GM18861 (cell line): ENCODE data around the gene OSR1.
"Not testable (repeated sequence)": the region's sequence is repeated elsewhere in the genome, so short reads cannot be mapped to it uniquely, and the experiment has no call there.

Source experiments
- ATAC-seq: cut with Tn5 transposase; IDR thresholded peaks from one replicate; pipeline ENCODE4 v1.9.1; 2021; ENCODE audit not compliant: unreplicated experiment

Gene OSR1

GRCh38 chr2:19336781-19337180 is 21.6 kb downstream of the OSR1 start:
- ATAC-seq = no peak

- no peak for ATAC-seq
Measured at GRCh38 chr2:19332503-19332902, 25.9 kb downstream of the OSR1 start.

GRCh38 chr2:19331450-19331849 is 27.0 kb downstream of the OSR1 start:
- ATAC-seq = no peak

- ATAC-seq = no peak
Measured at GRCh38 chr2:19330436-19330835, 28.0 kb downstream of the OSR1 start.

- ATAC-seq = no peak
Measured at GRCh38 chr2:19329445-19329844, 29.0 kb downstream of the OSR1 start.

GRCh38 chr2:19327496-19327895 is 30.9 kb downstream of the OSR1 start:
- no peak for ATAC-seq

- ATAC-seq = no peak
Measured at GRCh38 chr2:19321946-19322345, 36.5 kb downstream of the OSR1 start.

GRCh38 chr2:19320813-19321212 is 37.6 kb downstream of the OSR1 start:
- ATAC-seq = no peak

- no peak for ATAC-seq
Measured at GRCh38 chr2:19319698-19320097, 38.7 kb downstream of the OSR1 start.

- no peak for ATAC-seq
Measured at GRCh38 chr2:19319064-19319463, 39.4 kb downstream of the OSR1 start.

GRCh38 chr2:19313553-19313952 is 44.9 kb downstream of the OSR1 start:
- no peak for ATAC-seq

GRCh38 chr2:19312949-19313348 is 45.5 kb downstream of the OSR1 start:
- ATAC-seq = peak; percentile 86

GRCh38 chr2:19306065-19306464 is 52.4 kb downstream of the OSR1 start:
- not testable (repeated sequence) for ATAC-seq

GRCh38 chr2:19305400-19306055 is 52.9 kb downstream of the OSR1 start:
- not testable (repeated sequence) for ATAC-seq

- no peak for ATAC-seq
Measured at GRCh38 chr2:19301706-19302105, 56.7 kb downstream of the OSR1 start.
